ENCODE measurements around the gene ARRDC3. TPM values are rescaled to one million over a fixed set of nuclear protein-coding genes. Genes with fewer than 3 reads are reported as not detected.
A peak's percentile ranks its signal among the peaks of the same experiment; 100 is the strongest.

The ARRDC3 gene
- total and polyA plus RNA-seq, 2 experiments from 2014 or later = 11.9 to 16.5 TPM

GRCh38 chr5:91378752-91379211, 4.3 kb downstream of the ARRDC3 start:
- Histone ChIP-seq H3K79me2 (replicated peaks; ENCODE audit: insufficient read depth) (peaks cover 10% of the 10 kb centered on the region), H3K27ac (ENCODE audit: low read depth) (peak overlapping the region; percentile 100), H3K27me3 (ENCODE audit: insufficient read depth) (no peaks in the 10 kb centered on the region), H4K20me1 (replicated peaks; ENCODE audit: insufficient read depth) (no peaks in the 10 kb centered on the region), H3K36me3 (ENCODE audit: insufficient read depth) (peaks cover 5% of the 10 kb centered on the region; the same call in 1 of the 2 replicates), H3K4me3 (peak overlapping the region; percentile 55), H3F3A (replicated peaks; ENCODE audit: low read depth) (no peaks in the 10 kb centered on the region), H3K4me1 (ENCODE audit: insufficient read depth) (peaks cover 7% of the 10 kb centered on the region; the same call in 1 of the 2 replicates), H3K4me2 (peak overlapping the region; percentile 79), H3K9me2 (ENCODE audit: insufficient read depth) (no peaks in the 10 kb centered on the region), H2AFZ (no peak overlapping the region)
- peaks cover 47% of the 10 kb centered on the region; the same call in 2 of the 3 replicates for H3K36me3 Mint-ChIP-seq (ENCODE audit: low read depth)
- DNase-seq (ENCODE audit: low spot score) = peak; percentile 66
- peaks cover 25% of the 10 kb centered on the region for H3K27me3 Mint-ChIP-seq (ENCODE audit: insufficient read depth, low read depth, poor library complexity)
- no peaks in the 10 kb centered on the region for H3K9me3 Mint-ChIP-seq
- ATAC-seq = no peak
- H3K27ac Mint-ChIP-seq = peak overlapping the region; percentile 100
- H3K4me3 Mint-ChIP-seq = peak overlapping the region; percentile 88
- TF ChIP-seq CTCF (conservative IDR thresholded peaks at IDR 0.05; ENCODE audit: low read depth in 2 of 2) = no peak
- peaks cover 9% of the 10 kb centered on the region for H3K4me1 Mint-ChIP-seq

GRCh38 chr5:91374893-91375520, 8.1 kb downstream of the ARRDC3 start:
- H3K36me3 Mint-ChIP-seq (ENCODE audit: low read depth) = peaks cover 65% of the 10 kb centered on the region
- H3K9me3 Mint-ChIP-seq = no peaks in the 10 kb centered on the region
- H3K4me3 ChIP-seq = no peak overlapping the region
- H3K4me1 ChIP-seq (ENCODE audit: insufficient read depth) = peaks cover 7% of the 10 kb centered on the region; the same call in 1 of the 2 replicates
- no peak overlapping the region for H3K27ac Mint-ChIP-seq
- no peak for DNase-seq (ENCODE audit: low spot score)
- no peak overlapping the region for H3K4me2 ChIP-seq
- H3K27ac ChIP-seq (ENCODE audit: low read depth) = no peak overlapping the region
- no peak for ATAC-seq
- H3K36me3 ChIP-seq (ENCODE audit: insufficient read depth) = peaks cover 14% of the 10 kb centered on the region; the same call in 1 of the 2 replicates
- H3K9me2 ChIP-seq (ENCODE audit: insufficient read depth) = no peaks in the 10 kb centered on the region
- no peaks in the 10 kb centered on the region for H3F3A ChIP-seq (replicated peaks; ENCODE audit: low read depth)
- no peaks in the 10 kb centered on the region for H3K79me2 ChIP-seq (replicated peaks; ENCODE audit: insufficient read depth)
- no peaks in the 10 kb centered on the region for H3K27me3 ChIP-seq (ENCODE audit: insufficient read depth)
- H2AFZ ChIP-seq = no peak overlapping the region
- no peaks in the 10 kb centered on the region for H4K20me1 ChIP-seq (replicated peaks; ENCODE audit: insufficient read depth)
- peaks cover 9% of the 10 kb centered on the region; the same call in 2 of the 3 replicates for H3K4me1 Mint-ChIP-seq
- peaks cover 4% of the 10 kb centered on the region for H3K27me3 Mint-ChIP-seq (ENCODE audit: insufficient read depth, low read depth, poor library complexity)
- H3K4me3 Mint-ChIP-seq = no peak overlapping the region
- TF ChIP-seq REST (IDR thresholded peaks at IDR 0.05; ENCODE audit: unreplicated experiment) = no peak
- no peak for TF ChIP-seq STAT1 (IDR thresholded peaks at IDR 0.05; ENCODE audit: unreplicated experiment)
- no peak for TF ChIP-seq ETS1 (IDR thresholded peaks at IDR 0.05)
- no peak for TF ChIP-seq JUNB (IDR thresholded peaks at IDR 0.05; ENCODE audit: unreplicated experiment)
- TF ChIP-seq CREB1 (CRISPR knock-in tag; IDR thresholded peaks at IDR 0.05; ENCODE audit: low read depth) = no peak
- no peak for TF ChIP-seq POLR2AphosphoS5 (IDR thresholded peaks at IDR 0.05; ENCODE audit: low read depth)
- TF ChIP-seq ZNF114 (CRISPR knock-in tag; IDR thresholded peaks at IDR 0.05) = no peak
- TF ChIP-seq CTCF (conservative IDR thresholded peaks at IDR 0.05; ENCODE audit: low read depth in 2 of 2) = no peak
- no peak for TF ChIP-seq EZH2 (IDR thresholded peaks at IDR 0.05; ENCODE audit: low read depth, unreplicated experiment)
